Measurements from ENCODE around the gene PRDM16. TPM values are rescaled to one million over a fixed set of nuclear protein-coding genes. Genes with fewer than 3 reads are reported as not detected.

PRDM16 gene
- total and polyA plus RNA-seq, 5 experiments from 2014 or later = not detected

- Mint-ChIP-seq H3K9me3 (peaks cover 0 to 13% (median 6%) of the 10 kb centered on the region in 9 donors), H3K27ac (peak overlapping the region in 3 of 10 donors; percentile 19 to 45 (median 21)), H3K4me1 (peaks cover 8 to 19% (median 8%) of the 10 kb centered on the region in 4 donors), H3K4me3 (no peak overlapping the region), H3K36me3 (peaks cover 0 to 2% (median 0%) of the 10 kb centered on the region in 3 donors), H3K27me3 (peaks cover 1 to 15% (median 7%) of the 10 kb centered on the region in 5 donors)
- ATAC-seq (no peak), DNase-seq (no peak)
- POLR2A ChIA-PET = no interaction called here
These were observed 251.5 kb downstream of the PRDM16 start for GRCh38 chr1:3320246-3321152.

GRCh38 chr1:3321559-3322449, 252.8 kb downstream of the PRDM16 start:
- Mint-ChIP-seq H3K27me3 (peaks cover 1 to 26% (median 16%) of the 10 kb centered on the region in 5 donors), H3K27ac (no peak overlapping the region), H3K36me3 (peaks cover 0 to 2% (median 0%) of the 10 kb centered on the region in 3 donors), H3K4me1 (peaks cover 2 to 12% (median 4%) of the 10 kb centered on the region in 4 donors), H3K9me3 (peaks cover 0 to 4% (median 2%) of the 10 kb centered on the region in 9 donors), H3K4me3 (no peak overlapping the region)
- DNase-seq (no peak), ATAC-seq (no peak)
- POLR2A ChIA-PET = no interaction called here

- POLR2A ChIA-PET = no interaction called here
- Mint-ChIP-seq H3K9me3 (peaks cover 0 to 3% (median 0%) of the 10 kb centered on the region in 9 donors), H3K27ac (no peak overlapping the region), H3K27me3 (peaks cover 1 to 28% (median 16%) of the 10 kb centered on the region in 5 donors), H3K36me3 (peaks cover 0 to 2% (median 0%) of the 10 kb centered on the region in 3 donors), H3K4me1 (peaks cover 0 to 9% (median 3%) of the 10 kb centered on the region in 4 donors), H3K4me3 (no peak overlapping the region)
- ATAC-seq = no peak
- no peak for DNase-seq
These were observed 253.5 kb downstream of the PRDM16 start for GRCh38 chr1:3322450-3323020.

- peaks cover 0 to 8% (median 3%) of the 10 kb centered on the region in 4 donors for H3K4me1 Mint-ChIP-seq
- ATAC-seq (no peak), DNase-seq (no peak)
- H3K9me3 Mint-ChIP-seq = peaks cover 0 to 2% (median 0%) of the 10 kb centered on the region in 9 donors
- H3K36me3 Mint-ChIP-seq = peaks cover 0 to 2% (median 0%) of the 10 kb centered on the region in 3 donors
- no peak overlapping the region for H3K27ac Mint-ChIP-seq
- H3K4me3 Mint-ChIP-seq = no peak overlapping the region
- POLR2A ChIA-PET = no interaction called here
- peaks cover 1 to 28% (median 16%) of the 10 kb centered on the region in 5 donors for H3K27me3 Mint-ChIP-seq
These were observed 254.2 kb downstream of the PRDM16 start for GRCh38 chr1:3323021-3323795.

- no peak overlapping the region for H3K4me3 Mint-ChIP-seq
- peaks cover 0 to 2% (median 0%) of the 10 kb centered on the region in 3 donors for H3K36me3 Mint-ChIP-seq
- ATAC-seq (no peak), DNase-seq (no peak)
- H3K27ac Mint-ChIP-seq = no peak overlapping the region
- POLR2A ChIA-PET = no interaction called here
- H3K27me3 Mint-ChIP-seq = peaks cover 1 to 32% (median 16%) of the 10 kb centered on the region in 5 donors
- no peaks in the 10 kb centered on the region for H3K9me3 Mint-ChIP-seq
- peaks cover 0 to 4% (median 1%) of the 10 kb centered on the region in 4 donors for H3K4me1 Mint-ChIP-seq
These were observed 255.0 kb downstream of the PRDM16 start for GRCh38 chr1:3323796-3324703.

- no peak overlapping the region for H3K4me3 Mint-ChIP-seq
- peaks cover 0 to 2% (median 0%) of the 10 kb centered on the region in 3 donors for H3K36me3 Mint-ChIP-seq
- peaks cover 0 to 4% (median 1%) of the 10 kb centered on the region in 4 donors for H3K4me1 Mint-ChIP-seq
- POLR2A ChIA-PET = no interaction called here
- no peak overlapping the region for H3K27ac Mint-ChIP-seq
- DNase-seq (no peak), ATAC-seq (no peak)
- H3K27me3 Mint-ChIP-seq = peaks cover 1 to 35% (median 16%) of the 10 kb centered on the region in 5 donors
- no peaks in the 10 kb centered on the region for H3K9me3 Mint-ChIP-seq
These were observed 255.9 kb downstream of the PRDM16 start for GRCh38 chr1:3324704-3325535.

GRCh38 chr1:3326516-3327388, 257.7 kb downstream of the PRDM16 start:
- POLR2A ChIA-PET = no interaction called here
- H3K27ac Mint-ChIP-seq = no peak overlapping the region

GRCh38 chr1:3327389-3327702, 258.3 kb downstream of the PRDM16 start:
- Mint-ChIP-seq H3K4me3 (no peak overlapping the region), H3K27me3 (peaks cover 1 to 38% (median 19%) of the 10 kb centered on the region in 5 donors), H3K36me3 (peaks cover 0 to 2% (median 0%) of the 10 kb centered on the region in 3 donors), H3K4me1 (no peaks in the 10 kb centered on the region), H3K9me3 (no peaks in the 10 kb centered on the region), H3K27ac (no peak overlapping the region)
- ATAC-seq = no peak
- POLR2A ChIA-PET = no interaction called here
- DNase-seq = no peak

More at GRCh38 chr1:3326516-3327388, 257.7 kb downstream of the PRDM16 start:
- Mint-ChIP-seq H3K4me1 (no peaks in the 10 kb centered on the region), H3K36me3 (peaks cover 0 to 2% (median 0%) of the 10 kb centered on the region in 3 donors), H3K27me3 (peaks cover 1 to 35% (median 16%) of the 10 kb centered on the region in 5 donors), H3K9me3 (no peaks in the 10 kb centered on the region), H3K4me3 (no peak overlapping the region)
- no peak for DNase-seq
- no peak for ATAC-seq

- H3K4me1 Mint-ChIP-seq = no peaks in the 10 kb centered on the region
- H3K36me3 Mint-ChIP-seq = peaks cover 0 to 2% (median 0%) of the 10 kb centered on the region in 3 donors
- ATAC-seq (no peak), DNase-seq (no peak)
- H3K9me3 Mint-ChIP-seq = no peaks in the 10 kb centered on the region
- no peak overlapping the region for H3K4me3 Mint-ChIP-seq
- POLR2A ChIA-PET = no interaction called here
- H3K27ac Mint-ChIP-seq = peak overlapping the region in 1 of 10 donors; percentile 44
- peaks cover 5 to 44% (median 23%) of the 10 kb centered on the region in 5 donors for H3K27me3 Mint-ChIP-seq
These were observed 259.1 kb downstream of the PRDM16 start for GRCh38 chr1:3327936-3328590.

All from naive thymus-derived CD8-positive, alpha-beta T cell (primary cell).